ENCODE measurements around the gene PIEZO1. TPM values are rescaled to one million over a fixed set of nuclear protein-coding genes. Genes with fewer than 3 reads are reported as not detected.

PIEZO1 gene
- total RNA-seq, 2 donors from 2014 or later: 156 to 202 TPM

DNA sequence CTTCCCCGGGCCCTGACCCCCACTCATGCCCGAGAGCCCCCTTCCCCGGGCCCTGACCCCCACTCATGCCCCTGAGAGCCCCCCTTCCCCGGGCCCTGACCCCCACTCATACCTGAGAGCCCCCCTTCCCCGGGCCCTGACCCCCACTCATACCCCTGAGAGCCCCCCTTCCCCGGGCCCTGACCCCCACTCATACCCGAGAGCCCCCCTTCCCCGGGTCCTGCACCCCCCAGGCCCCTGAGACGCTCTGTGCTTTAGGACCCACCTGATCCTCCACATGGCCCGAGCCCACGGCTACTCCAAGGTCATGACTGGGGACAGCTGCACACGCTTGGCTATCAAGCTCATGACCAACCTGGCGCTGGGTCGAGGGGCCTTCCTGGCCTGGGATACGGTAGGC, 72.0 kb downstream of the PIEZO1 start:
- H3K27ac ChIP-seq: no peak overlapping the region
- 90% methylated on average over 7 of the region's 15 CpGs for WGBS
- intact Hi-C loops (cut with DNase I): no loop called here
- no peak overlapping the region for H3K4me3 ChIP-seq
- no peaks in the 10 kb centered on the region for H3K27me3 ChIP-seq (replicated peaks; ENCODE audit: insufficient read depth)
- H3K9me3 ChIP-seq: no peaks in the 10 kb centered on the region
- TF ChIP-seq POLR2AphosphoS5 (IDR thresholded peaks at IDR 0.05) (no peak), CTCF (IDR thresholded peaks at IDR 0.05) (no peak), POLR2A (IDR thresholded peaks at IDR 0.05) (no peak)
- peaks cover 6 to 30% of the 10 kb centered on the region in 2 donors for H3K36me3 ChIP-seq
- no peak for DNase-seq (ENCODE audit: low spot score)
- no peaks in the 10 kb centered on the region for H3K4me1 ChIP-seq (replicated peaks)

DNA sequence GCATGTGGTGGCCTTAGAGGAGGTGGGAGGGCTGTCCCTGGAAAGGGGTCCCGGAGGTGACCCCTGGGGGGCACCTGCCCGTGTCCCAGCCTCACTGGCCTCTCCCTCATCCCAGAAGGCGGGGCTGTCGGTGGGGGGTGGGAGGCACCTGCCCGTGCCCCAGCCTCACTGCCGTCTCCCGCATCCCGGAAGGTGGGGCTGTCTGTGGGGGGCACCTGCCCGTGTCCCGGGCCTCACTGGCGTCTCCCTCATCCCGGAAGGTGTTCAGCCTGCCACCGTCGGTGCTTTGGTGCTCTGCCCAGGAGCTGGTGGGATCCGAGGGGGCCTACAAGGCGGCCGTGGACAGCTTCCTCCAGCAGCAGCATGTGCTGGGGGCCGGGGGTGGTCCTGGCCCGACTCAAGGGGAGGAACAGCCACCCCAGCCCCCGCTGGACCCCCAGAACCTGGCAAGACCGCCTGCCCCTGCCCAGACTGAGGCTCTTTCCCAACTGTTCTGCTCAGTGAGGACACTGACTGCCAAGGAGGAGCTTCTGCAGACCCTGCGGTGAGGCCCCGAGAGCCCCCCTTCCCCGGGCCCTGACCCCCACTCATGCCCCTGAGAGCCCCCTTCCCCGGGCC, 72.5 kb downstream of the PIEZO1 start:
- Histone ChIP-seq H3K36me3 (peaks cover 6 to 30% of the 10 kb centered on the region in 2 donors), H3K4me1 (replicated peaks) (no peaks in the 10 kb centered on the region), H3K27ac (no peak overlapping the region), H3K27me3 (replicated peaks; ENCODE audit: insufficient read depth) (no peaks in the 10 kb centered on the region), H3K9me3 (no peaks in the 10 kb centered on the region), H3K4me3 (no peak overlapping the region)
- no peak for TF ChIP-seq CTCF (IDR thresholded peaks at IDR 0.05)
- TF ChIP-seq POLR2AphosphoS5 (IDR thresholded peaks at IDR 0.05): no peak
- no peak for TF ChIP-seq POLR2A (IDR thresholded peaks at IDR 0.05)
- 74% methylated on average over 21 of the region's 25 CpGs for WGBS
- DNase-seq (ENCODE audit: low spot score): no peak
- intact Hi-C loops (cut with DNase I): no loop called here

GRCh38 chr16:88711750-88712340, 73.2 kb downstream of the PIEZO1 start:
- no peaks in the 10 kb centered on the region for H3K27me3 ChIP-seq (replicated peaks; ENCODE audit: insufficient read depth)
- no peaks in the 10 kb centered on the region for H3K9me3 ChIP-seq
- H3K36me3 ChIP-seq: peaks cover 1 to 27% of the 10 kb centered on the region in 2 donors
- no peak overlapping the region for H3K4me3 ChIP-seq
- intact Hi-C loops (cut with DNase I): no loop called here
- no peak overlapping the region for H3K27ac ChIP-seq
- no peaks in the 10 kb centered on the region for H3K4me1 ChIP-seq (replicated peaks)
- DNase-seq (ENCODE audit: low spot score): no peak
- TF ChIP-seq CTCF (IDR thresholded peaks at IDR 0.05) (no peak), POLR2AphosphoS5 (IDR thresholded peaks at IDR 0.05) (no peak), POLR2A (IDR thresholded peaks at IDR 0.05) (no peak)
- WGBS: 81% methylated on average over 17 of the region's 18 CpGs

DNA sequence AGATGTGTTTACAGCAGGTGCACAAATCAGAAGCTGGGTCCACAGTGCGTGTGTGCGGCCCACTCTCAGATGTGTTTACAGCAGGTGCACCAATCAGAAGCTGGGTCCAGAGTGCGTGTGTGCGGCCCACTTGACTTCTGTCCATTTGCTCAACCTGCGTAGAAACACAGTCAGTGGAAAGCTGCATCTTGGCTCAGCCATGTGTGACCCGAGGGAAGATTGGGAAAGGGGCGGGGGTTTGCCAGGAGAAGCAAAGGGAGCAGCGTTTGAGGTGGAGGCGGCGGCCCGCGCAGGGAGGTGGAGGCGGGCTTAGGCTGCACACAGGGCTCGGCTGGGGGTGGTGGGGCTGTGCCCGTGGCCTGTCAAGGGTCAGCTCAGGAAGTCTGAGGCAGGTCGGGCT, 74.5 kb downstream of the PIEZO1 start:
- Histone ChIP-seq H3K27me3 (replicated peaks; ENCODE audit: insufficient read depth) (no peaks in the 10 kb centered on the region), H3K9me3 (no peaks in the 10 kb centered on the region), H3K36me3 (peaks cover 0 to 14% of the 10 kb centered on the region in 2 donors), H3K4me1 (replicated peaks) (no peaks in the 10 kb centered on the region), H3K27ac (no peak overlapping the region), H3K4me3 (no peak overlapping the region)
- no peak for DNase-seq (ENCODE audit: low spot score)
- TF ChIP-seq CTCF (IDR thresholded peaks at IDR 0.05): no peak
- TF ChIP-seq POLR2A (IDR thresholded peaks at IDR 0.05): no peak
- TF ChIP-seq POLR2AphosphoS5 (IDR thresholded peaks at IDR 0.05): no peak
- WGBS: 78% methylated on average over 15 of the region's 16 CpGs
- intact Hi-C loops (cut with DNase I): no loop called here
